Mucosa of gallbladder (tissue), 1 donor: ENCODE measurements around the gene HAGH. TPM values are rescaled to one million over a fixed set of nuclear protein-coding genes. Genes with fewer than 3 reads are reported as not detected.
"Not testable (repeated sequence)": the region's sequence is repeated elsewhere in the genome, so short reads cannot be mapped to it uniquely, and the experiment has no call there.

Experiments
- DNase-seq: peaks from one replicate; pipeline ENCODE4 v3.0.0-alpha.2; 2020; ENCODE audit warnings: low spot score
- total RNA-seq: library from RNA; stranded (reverse); gene quantifications from one replicate; pipeline ENCODE4 v1.2.1, GENCODE V29; 2021
- donor health status: DM: no; HTN: no; CAD: no.

Gene HAGH
- total RNA-seq, 1 donor from 2014 or later, result 82.2 TPM

- no peak for DNase-seq
Observed at GRCh38 chr16:1810536-1810935, 16.1 kb downstream of the HAGH start.

- no peak for DNase-seq
Observed at GRCh38 chr16:1810106-1810505, 16.5 kb downstream of the HAGH start.

- DNase-seq, result no peak
Observed at GRCh38 chr16:1809281-1809801, 17.3 kb downstream of the HAGH start.

GRCh38 chr16:1808691-1809090, 17.9 kb downstream of the HAGH start:
- no peak for DNase-seq

DNA sequence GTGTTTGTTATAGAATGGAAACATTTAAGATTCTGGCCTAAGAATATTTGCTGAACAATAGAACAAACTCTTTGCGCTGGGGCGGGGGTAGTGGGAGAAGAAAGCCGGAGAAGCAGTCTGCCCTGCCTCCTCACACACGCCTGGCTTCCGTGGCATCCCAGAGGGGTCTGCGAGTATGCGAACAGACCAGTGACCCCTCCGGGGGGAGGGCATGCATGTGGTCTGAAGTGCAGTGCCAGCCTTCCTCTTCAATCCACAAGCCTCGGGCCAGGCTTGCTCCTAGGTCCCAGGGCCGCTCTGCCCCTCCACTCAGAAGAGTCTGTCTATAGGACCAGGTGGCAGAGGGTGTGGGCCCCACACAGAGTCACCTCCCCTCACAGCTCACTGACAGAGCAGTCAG, 19.0 kb downstream of the HAGH start:
- DNase-seq, result no peak

DNA sequence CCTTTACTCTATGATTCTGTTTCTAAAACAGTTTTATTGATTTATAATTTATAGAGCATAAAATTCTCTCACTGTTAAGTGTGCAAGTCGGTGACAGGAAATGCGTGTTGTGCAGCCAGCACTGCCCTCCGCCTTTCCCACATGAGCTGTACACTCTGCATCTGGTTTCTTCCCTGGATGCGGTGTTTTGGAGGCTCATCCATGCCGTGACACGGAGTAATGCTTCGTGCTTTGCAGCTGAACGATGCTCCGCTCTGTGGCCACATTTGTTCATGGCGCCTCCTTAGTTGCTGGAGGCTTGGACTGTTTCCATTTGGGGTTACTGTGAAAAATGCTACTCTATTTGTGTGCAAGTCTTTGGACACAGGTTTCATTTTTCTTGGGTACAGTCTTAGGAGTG, 25.9 kb downstream of the HAGH start:
- DNase-seq, result no peak

GRCh38 chr16:1799263-1799662, 27.4 kb downstream of the HAGH start:
- not testable (repeated sequence) for DNase-seq

GRCh38 chr16:1794908-1795666, 31.5 kb downstream of the HAGH start:
- DNase-seq, result no peak

DNA sequence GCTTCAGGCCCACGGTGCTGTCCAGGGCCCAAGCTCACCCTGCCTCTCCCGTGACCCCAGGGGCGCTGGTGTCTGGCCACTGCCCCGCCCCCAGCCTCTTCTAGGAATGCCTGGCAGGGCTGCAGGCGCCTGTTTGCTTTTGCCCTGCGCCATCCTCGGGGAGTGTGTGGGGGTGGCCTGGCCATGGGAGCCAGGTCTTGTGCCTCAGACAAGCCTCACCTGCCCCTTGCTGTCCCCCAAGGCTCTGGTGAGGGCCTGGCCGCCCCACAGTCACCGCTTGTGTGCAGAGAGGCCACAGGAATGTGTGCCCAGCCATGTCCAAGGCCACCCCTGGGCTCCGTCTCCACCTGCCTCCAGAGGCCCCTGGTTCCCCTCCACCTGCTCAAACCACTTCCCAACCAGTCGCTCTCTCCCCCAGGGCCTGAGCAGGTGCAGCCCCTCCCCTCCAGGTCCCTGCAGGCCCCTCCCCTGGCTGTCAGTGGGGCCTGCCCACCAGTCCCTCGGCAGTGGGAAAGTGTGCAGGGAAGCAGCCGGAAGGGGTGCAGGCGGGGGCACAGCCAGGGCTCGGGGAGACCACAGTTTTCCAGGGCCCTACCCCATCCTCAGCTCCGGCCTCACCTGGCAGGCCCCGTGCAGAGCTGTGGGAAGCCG, 32.3 kb downstream of the HAGH start:
- DNase-seq, result no peak

- DNase-seq, result no peak
Observed at GRCh38 chr16:1793578-1794220, 32.9 kb downstream of the HAGH start, which contains the start of gene IGFALS. Gene IGFALS (minus strand): TSS chr16:1793705. CDS start chr16:1793652, 53 bp downstream.

DNA sequence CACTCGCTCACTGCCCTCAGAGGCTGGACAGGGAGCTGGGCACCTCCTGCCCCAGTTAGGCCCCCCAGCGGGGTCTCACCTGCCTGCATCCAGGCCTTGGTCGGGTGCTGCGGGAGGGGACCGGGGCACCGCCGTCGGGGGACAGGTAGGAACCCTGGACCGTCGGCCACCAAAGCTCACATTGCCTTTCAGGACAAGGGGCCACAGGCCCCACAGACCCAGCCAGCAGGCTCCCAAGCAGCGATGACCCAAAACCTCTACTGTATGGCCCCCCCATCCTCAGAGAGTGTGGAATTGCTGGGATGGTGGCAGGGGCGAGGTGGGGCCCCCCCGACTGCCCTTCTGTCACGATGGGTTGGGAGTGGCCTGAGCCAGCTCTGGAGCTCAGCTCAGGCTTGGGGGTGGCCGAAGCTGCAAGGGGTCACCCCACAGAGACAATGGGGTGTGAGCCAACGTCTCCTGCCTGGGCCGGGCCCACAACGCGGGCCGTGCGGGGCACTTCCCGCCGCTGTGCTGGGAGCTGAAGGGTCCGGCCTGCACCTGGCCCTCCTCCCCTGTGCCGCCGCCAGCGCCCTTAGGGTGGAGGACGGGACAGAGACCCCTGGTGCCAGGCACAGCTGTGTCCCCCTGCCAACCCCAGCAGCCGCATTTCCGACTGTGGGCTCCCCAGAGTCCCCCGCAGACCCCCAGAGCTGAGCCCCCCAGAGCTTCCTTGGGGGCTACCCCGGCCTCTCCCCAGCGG, 33.6 kb downstream of the HAGH start:
- no peak for DNase-seq

DNA sequence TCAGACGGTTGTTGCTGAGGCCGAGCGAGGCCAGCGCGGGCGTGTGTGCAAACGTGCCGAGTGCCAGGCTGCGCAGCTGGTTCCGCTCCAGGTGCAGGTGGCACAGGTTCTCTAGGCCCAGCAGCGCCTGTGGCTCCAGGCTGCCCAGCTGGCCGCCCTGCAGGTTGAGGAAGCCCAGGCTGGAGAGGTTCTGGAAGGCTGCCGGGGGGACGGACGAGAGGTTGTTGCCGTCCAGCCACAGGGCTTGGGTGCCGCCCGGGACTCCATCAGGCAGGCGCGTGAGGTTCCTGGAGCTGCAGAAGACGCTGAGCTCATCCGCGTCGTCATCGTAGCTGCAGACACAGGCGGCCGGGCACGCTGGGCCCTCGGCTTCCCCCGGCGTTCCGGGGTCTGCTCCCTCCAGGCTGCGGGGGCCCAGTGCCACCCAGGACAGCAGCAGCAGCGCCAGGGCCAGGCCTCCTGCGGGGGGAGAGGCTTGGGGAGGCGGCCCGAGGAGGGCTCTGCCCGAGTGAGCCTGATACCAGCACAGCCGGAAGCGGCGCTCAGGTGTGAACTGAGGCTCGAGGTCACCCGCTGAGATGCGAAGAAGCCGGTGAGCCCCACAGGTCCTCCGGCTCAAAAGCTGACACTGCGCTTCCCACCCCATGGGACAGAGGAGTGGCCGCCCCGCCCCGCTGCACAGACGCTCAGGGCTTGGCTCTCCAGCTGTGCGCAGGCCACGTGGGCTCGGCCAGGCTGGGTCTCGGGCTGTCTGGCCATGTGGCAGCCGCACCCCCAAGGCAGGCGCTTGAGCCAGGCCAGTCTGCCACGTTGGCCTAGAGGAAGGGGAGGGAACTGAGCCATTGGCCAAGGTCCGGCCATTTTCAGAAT, 34.4 kb downstream of the HAGH start:
- no peak for DNase-seq

DNA sequence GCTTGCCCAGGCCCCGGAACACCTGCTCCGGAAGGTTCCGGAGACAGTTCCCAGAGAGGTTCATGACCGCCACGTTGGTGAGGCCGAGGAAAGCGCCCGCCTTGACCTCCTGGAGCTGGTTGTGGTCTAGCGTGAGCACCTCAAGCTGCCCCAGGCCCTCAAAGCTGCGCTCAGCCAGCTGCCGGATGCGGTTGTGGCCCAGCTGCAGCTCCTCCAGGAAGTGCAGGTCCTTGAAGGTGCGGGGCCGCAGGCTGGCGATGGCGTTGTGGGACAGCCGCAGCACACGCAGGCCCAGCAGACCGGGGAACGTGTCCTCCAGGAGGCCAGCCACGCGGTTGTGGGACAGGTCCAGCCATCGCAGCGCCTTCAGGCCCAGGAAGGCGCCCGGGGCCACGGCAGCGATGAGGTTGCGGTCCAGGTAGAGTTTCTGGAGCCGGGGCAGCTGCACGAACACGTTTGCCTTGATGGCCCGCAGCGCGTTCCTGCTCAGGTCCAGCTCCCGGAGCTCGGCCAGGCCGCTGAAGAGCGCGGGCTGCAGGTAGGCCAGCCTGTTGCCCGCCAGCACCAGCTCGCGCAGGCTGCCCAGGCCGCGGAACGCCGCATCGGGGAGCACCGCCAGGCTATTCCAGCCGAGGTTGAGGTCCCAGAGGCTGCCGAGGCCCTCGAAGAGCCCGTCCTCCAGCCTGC, 35.2 kb downstream of the HAGH start:
- DNase-seq, result no peak

DNA sequence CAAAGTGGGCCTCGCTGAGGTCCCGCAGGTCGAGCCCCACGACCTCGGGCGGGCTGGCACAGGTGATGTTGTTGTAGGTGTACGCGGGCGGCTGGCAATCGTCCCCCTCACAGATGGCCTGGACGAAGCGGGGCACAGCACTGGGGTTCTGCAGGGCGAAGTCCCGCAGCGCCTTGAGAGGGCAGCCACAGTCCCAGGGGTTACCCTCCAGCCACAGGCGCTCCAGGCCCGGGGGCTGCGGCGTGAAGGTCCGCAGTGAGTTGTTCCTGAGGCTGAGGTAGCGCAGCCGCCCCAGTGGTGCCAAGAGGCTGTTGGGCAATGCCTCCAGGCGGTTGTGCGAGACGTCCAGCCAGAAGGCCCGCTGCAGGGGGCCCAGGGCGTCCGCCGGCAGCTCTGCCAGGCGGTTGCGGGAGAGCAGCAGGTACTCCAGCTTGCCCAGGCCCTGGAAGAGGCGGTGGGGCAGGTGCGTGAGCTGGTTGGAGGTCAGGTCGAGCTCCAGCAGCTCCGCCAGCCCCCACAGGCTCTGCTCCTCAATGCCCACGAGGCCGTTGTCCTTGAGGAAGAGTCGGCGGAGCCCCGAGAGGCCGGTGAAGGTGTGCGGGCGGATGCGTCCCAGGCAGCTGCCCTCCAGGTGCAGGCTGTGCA, 35.9 kb downstream of the HAGH start:
- no peak for DNase-seq

DNA sequence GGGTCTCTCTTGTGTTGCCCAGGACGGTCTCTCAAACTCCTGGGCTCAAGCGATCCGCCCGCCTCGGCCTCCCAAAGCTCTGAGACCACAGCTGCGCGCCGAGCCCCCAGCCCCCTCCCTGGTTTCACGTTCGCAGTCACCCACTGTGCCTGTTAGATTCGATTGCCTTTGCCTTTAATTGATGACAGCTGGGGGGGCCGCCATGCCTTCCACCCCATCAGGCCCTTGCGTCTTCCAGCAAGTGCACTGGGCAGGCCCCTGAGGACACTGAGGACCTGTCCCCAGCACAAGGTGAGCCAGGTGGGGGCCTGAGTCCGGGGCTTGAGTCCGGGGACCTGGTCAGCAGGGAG, 36.4 kb downstream of the HAGH start:
- no peak for DNase-seq

DNA sequence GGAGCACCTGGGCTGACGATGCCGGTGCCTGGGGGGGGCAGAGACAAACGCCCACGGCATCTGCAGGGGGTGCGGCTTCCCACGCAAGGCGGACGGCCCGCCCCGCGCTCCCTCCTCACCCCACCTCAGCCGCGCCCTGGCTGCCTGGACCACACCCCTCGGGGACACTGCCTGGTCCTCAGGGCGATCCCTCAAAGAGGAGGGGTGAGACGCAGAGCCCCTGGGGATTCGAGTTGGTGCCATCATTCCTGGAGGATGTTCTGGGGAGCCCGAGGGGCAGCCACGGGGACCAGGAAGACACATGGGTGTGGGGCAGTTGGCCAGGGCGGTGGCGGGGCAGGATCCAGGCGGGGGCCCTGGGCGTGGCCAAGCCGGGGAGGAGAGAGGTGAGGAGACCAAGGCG, 37.0 kb downstream of the HAGH start:
- no peak for DNase-seq

DNA sequence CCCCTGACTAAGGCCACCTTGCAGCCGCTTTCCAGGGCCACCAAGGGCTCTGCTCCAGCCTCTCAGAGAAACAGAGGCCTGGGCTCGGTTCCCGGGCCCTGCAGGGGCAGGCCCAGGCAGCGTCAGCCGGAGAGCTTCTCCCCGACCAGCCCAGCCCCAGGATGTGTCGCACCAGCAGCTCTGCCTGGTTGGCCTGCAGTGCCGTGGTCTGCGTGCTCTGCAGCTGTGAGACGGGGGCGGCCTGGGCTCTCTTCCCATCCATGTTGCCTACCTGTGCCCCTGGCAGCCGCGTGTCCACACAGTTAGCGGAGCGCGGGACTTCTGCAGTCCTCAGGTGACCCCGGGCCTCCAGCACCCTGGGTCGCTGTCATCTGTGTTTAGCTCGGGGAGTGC, 37.9 kb downstream of the HAGH start:
- no peak for DNase-seq

DNA sequence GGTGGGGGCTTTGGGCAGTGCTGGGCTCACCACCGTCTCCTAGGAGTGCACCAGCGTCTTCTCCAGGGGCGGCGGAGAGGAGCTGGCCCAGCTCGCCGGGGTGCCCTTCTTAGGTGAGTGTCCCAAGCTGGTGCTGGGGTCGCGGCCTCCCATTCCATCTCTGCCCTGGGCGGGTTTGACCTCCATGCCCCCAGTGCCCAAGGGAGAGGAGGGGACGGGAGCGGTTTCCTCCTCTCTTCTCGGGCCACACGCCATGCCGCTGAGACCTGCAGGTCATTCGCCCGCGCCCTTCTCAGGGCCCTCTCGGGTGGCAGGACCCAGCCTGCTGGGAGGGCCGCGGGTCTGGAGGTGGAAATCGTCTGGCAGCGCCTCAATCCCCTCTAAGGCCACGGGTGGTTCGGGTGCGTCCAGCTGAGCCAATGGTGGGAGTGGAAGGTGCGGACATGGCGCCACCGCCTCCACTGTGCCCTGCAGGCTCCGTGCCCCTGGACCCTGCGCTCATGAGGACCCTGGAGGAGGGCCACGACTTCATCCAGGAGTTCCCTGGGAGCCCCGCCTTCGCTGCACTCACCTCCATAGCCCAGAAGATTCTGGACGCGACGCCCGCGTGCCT, 38.4 kb downstream of the HAGH start:
- no peak for DNase-seq

GRCh38 chr16:1787322-1788094, 39.1 kb downstream of the HAGH start:
- no peak for DNase-seq
